Measurements from ENCODE around the gene CORO7.

DNA sequence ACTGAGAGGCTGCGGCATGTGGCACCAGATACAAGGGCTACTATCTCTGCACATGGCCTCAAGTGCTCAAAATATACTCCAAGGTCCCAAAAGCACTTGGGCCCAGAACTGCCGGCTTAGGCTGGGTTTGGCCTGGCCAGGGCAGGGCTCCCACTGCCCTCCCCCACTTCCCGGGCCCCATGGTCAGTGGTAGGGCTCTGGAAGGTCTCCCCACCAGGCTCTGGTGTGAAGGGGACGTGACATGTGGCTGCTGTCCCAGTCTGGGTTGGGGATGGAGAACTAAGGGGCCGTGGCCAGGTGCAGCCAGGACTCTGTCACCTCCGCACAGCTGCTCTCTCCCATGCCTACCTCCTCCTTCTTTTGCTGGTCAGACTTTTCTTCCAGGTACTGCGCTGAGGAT lies 59.6 kb downstream of the CORO7 start:
- no peak for TF ChIP-seq CTCF (conservative IDR thresholded peaks at IDR 0.05; ENCODE audit: low read depth, low read length)
- no peak for TF ChIP-seq EZH2 (IDR thresholded peaks at IDR 0.05; ENCODE audit: low read length, unreplicated experiment)
